IMR-90 (cell line): Measurements from ENCODE around the gene XRCC5.

ENCODE experiments used
- CHD1 ChIP-seq: IDR thresholded peaks from 2 replicates; pipeline ENCODE4 v1.6.1; 2012; ENCODE audit warnings: low read depth, low read length, improper control_type of control experiment
- MXI1 ChIP-seq: IDR thresholded peaks from 2 replicates; pipeline ENCODE4 v1.6.1; 2012; ENCODE audit warnings: low read depth, mild to moderate bottlenecking, low read length, moderate library complexity, borderline replicate concordance
- POLR2A ChIP-seq: IDR thresholded peaks from 2 replicates; pipeline ENCODE4 v1.6.1; 2012; ENCODE audit warnings: mild to moderate bottlenecking, low read depth, low read length
- TF ChIP-seq, protein P1 (sequence below): conservative IDR thresholded peaks from 2 replicates; pipeline ENCODE4 v1.5.1; 2012; ENCODE audit warnings: mild to moderate bottlenecking, low read depth, low read length, improper control_type of control experiment

DNA sequence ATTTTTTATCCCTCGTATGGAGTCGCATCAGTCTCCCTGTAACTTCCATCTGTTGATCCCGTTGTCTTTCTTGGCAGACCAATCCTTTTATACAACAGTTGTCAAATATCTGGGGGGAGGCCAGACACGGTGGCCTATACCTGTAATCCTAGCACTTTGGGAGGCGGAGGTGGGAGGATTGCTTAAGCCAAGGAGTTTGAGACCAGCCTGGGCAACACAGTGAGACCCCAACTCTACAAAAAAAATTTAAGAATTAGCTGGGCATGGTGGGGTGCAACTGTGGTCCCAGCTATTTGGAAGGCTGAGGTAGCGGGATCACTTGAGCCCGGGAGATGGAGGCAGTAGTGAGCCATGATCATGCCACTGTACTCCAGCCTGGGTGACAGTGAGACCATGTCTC, 2.0 kb downstream of the XRCC5 start:
- TF ChIP-seq, protein P1, sequence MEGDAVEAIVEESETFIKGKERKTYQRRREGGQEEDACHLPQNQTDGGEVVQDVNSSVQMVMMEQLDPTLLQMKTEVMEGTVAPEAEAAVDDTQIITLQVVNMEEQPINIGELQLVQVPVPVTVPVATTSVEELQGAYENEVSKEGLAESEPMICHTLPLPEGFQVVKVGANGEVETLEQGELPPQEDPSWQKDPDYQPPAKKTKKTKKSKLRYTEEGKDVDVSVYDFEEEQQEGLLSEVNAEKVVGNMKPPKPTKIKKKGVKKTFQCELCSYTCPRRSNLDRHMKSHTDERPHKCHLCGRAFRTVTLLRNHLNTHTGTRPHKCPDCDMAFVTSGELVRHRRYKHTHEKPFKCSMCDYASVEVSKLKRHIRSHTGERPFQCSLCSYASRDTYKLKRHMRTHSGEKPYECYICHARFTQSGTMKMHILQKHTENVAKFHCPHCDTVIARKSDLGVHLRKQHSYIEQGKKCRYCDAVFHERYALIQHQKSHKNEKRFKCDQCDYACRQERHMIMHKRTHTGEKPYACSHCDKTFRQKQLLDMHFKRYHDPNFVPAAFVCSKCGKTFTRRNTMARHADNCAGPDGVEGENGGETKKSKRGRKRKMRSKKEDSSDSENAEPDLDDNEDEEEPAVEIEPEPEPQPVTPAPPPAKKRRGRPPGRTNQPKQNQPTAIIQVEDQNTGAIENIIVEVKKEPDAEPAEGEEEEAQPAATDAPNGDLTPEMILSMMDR: no peak
- TF ChIP-seq POLR2A: no peak
- TF ChIP-seq MXI1: no peak
- TF ChIP-seq CHD1: no peak
